Inflammatory macrophage (primary cell): ENCODE data around the gene ZSWIM6.

ENCODE experiments used
- DNase-seq, 2 donors: peaks; one replicate each; pipeline ENCODE4 v3.0.0-alpha.2; 2020 to 2022

The ZSWIM6 gene

GRCh38 chr5:61496446-61496845, 164.4 kb downstream of the ZSWIM6 start:
- no peak for DNase-seq

GRCh38 chr5:61496860-61497259, 164.8 kb downstream of the ZSWIM6 start:
- no peak for DNase-seq

GRCh38 chr5:61498121-61498520, 166.1 kb downstream of the ZSWIM6 start:
- DNase-seq: no peak

- DNase-seq: no peak
Measured at GRCh38 chr5:61501971-61502370, 169.9 kb downstream of the ZSWIM6 start.

GRCh38 chr5:61504143-61504770, 172.2 kb downstream of the ZSWIM6 start:
- no peak for DNase-seq

GRCh38 chr5:61505281-61505680, 173.2 kb downstream of the ZSWIM6 start:
- no peak for DNase-seq

- no peak for DNase-seq
Measured at GRCh38 chr5:61507232-61507631, 175.2 kb downstream of the ZSWIM6 start.

- DNase-seq: no peak
Measured at GRCh38 chr5:61516946-61517345, 184.9 kb downstream of the ZSWIM6 start.

- no peak for DNase-seq
Measured at GRCh38 chr5:61519728-61520277, 187.7 kb downstream of the ZSWIM6 start.

- DNase-seq: no peak
Measured at GRCh38 chr5:61523073-61523472, 191.0 kb downstream of the ZSWIM6 start.

GRCh38 chr5:61523997-61524396, 191.9 kb downstream of the ZSWIM6 start:
- DNase-seq: no peak

- no peak for DNase-seq
Measured at GRCh38 chr5:61525512-61526206, 193.6 kb downstream of the ZSWIM6 start.

GRCh38 chr5:61526207-61526519, 194.1 kb downstream of the ZSWIM6 start:
- DNase-seq: no peak

GRCh38 chr5:61532983-61533382, 200.9 kb downstream of the ZSWIM6 start:
- DNase-seq: no peak

- DNase-seq: no peak
Measured at GRCh38 chr5:61534481-61535267, 202.6 kb downstream of the ZSWIM6 start.

GRCh38 chr5:61535828-61536227, 203.8 kb downstream of the ZSWIM6 start:
- no peak for DNase-seq

- no peak for DNase-seq
Measured at GRCh38 chr5:61536922-61537321, 204.9 kb downstream of the ZSWIM6 start.

GRCh38 chr5:61538722-61539501, 206.9 kb downstream of the ZSWIM6 start:
- DNase-seq: no peak

GRCh38 chr5:61549530-61549929, 217.5 kb downstream of the ZSWIM6 start:
- no peak for DNase-seq

GRCh38 chr5:61551637-61552313, 219.7 kb downstream of the ZSWIM6 start:
- DNase-seq: no peak

GRCh38 chr5:61559146-61559545, 227.1 kb downstream of the ZSWIM6 start:
- no peak for DNase-seq

- no peak for DNase-seq
Measured at GRCh38 chr5:61559722-61560121, 227.7 kb downstream of the ZSWIM6 start.
